Muscle of arm (tissue), 12 donors: Measurements from ENCODE around the gene AUTS2. TPM values are rescaled to one million over a fixed set of nuclear protein-coding genes. Genes with fewer than 3 reads are reported as not detected.
A peak's percentile ranks its signal among the peaks of the same experiment; 100 is the strongest.

Source experiments
- DNase-seq: peaks from one replicate; pipeline ENCODE4 v3.0.0-alpha.2; 2013
- polyA plus RNA-seq, 12 donors: library from polyadenylated mRNA; unstranded; fragments of 120-200 nt; gene quantifications; one replicate each; pipeline ENCODE4 v1.2.1, GENCODE V29; 2013; ENCODE audit not compliant: insufficient read length in 12 of 12

The AUTS2 gene
- polyA plus RNA-seq, 12 donors = 60.0 to 182 (median 86.6) TPM

DNA sequence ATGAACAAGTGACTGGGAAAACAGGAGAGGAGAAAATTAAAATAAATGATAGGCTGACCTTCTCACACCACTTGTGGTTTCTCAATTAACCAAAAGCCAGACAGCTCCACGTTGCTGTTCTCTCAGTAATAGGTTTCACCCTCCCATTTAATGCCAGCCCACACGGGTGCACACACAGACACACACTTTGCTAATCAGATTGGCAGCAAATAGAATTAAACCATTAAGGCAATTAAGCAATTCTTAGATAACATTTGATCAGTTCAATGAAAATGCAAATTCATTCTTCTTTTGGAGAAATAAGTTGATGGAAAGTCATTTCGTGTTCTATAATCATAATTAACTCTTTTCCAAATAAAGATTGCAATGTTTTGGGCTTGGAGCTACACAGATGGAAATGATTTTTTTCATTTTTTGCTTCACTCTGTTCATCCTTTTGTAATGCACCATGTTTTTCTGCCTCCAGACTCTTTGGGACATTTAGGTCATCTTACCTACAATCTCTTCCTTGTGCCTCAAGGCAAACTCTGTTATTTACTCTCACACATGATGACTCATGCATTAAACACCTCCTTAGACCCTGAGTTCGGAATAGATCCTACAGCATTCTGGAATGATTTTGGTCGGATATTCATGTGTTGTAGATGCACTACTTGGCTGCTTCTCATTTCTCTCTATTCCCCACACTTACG, 700.7 kb downstream of the AUTS2 start:
- no peak for DNase-seq

DNA sequence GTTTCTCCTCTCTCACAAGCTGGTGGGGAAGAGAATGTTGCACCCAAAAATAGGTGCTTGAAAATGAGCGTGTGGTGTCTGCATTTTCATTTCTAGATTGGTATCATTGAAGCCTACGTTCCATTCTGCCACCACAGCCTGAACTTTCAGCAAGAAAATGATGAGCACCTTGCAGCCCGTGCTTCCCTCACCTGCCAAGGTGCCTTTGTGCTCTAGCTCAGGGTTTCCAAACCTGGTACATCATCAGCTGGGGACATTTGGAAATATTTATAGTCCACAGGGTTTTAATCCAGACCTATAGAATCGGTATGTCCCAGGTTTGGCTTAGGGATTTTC, 701.2 kb downstream of the AUTS2 start:
- DNase-seq = no peak

DNA sequence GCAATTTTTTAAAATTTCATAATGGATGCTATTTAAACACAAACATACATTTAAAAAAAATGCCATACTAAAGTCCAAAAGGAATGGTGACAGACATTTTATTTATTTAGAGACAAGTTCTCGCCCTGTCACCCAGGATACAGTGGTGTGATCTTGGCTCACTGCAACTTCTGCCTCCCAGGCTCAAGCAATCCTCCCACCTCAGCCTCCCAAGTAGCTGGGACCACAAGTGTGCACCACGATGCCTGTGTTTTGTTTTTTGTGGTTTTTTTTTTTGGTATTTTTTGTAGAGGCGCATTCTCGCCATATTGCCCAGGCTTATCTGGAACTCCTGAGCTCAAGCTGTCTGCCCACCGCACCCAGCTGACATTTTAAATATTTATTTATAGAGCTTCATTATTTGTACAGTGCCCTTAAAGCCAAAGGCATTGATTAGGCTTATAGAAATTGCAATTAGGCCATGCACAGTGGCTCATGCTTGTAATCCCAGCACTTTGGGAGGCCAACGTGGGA, 703.5 kb downstream of the AUTS2 start:
- no peak for DNase-seq

DNA sequence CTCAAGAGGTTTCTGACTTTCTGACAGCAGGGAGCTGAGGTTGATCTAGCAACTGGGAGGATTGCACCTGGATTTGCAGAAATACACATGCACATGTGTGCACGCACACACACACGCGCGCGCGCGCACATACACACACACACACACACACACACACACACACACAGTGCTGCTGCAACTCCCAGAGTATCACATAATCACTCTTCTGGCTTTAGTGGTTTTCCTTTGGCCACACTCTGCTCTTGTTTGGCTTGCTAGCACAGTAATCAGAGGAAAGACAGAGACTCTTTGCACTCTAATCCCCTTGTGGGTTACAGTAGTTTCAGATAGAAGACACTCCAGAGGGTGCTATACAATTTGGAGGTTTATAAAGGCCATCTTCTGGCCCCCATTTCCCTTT, 705.0 kb downstream of the AUTS2 start:
- DNase-seq = no peak

DNA sequence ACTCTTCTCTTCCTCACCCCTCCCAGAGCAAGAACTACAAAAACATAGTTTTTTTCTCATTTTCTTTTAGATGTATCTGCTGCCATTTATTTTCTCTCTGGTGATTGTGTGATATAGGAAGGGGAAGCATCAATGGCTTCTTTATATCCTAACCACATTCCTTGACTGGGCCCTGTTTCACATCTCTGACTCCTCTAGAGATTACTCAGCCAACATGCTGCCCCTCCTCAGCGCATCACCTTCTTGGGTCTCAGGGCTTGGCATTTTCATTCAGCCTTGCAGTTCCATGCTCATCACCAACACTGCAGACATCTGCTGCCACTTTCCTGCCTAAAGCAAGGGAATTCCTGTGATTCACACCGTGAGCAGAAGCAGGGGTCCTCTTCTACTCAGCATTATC, 705.5 kb downstream of the AUTS2 start:
- no peak for DNase-seq

DNA sequence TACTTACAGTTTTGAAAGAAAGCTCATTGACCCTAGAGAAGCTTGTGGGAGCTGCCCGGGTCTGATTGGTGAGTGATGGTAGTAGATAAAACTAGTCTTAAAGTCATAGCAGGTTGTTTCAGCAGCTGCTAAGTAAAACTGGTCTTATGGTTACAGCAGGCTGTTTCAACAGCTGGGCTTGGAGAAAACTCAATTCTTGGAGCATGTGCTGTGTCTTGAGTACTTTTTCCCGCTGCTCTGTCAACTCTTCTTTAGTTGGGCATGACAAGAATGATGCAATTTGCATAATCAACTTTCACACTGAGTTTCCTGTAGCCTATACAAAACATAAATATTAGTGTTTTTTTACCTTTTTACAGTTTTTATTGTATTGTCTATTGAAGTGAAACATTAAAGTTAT, 707.9 kb downstream of the AUTS2 start:
- DNase-seq = no peak

DNA sequence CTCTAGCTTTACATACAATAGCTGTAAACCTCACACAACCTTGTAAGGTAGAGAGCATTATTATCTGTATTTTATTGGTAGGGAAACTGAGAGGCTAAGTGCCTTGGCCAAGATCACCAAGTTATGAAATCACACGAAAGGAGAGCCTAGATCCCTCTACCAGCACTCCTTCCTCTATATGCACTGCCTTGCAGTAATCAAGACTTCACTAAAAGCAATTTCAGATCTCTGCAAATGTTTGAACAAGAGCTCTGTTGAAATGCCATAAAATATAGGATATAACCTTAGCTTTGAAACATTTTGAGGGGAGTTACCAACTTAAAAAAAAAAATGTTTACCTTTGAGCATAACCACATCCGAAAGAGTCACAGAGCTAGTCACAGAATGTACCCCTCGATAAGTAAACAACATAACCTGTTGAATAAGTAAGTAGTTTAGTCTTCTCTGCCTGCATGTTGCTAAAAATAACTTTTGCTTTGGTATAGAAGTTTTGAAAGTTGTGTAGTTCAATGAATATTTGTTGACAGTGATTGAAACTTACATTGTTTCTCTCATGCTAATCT, 709.4 kb downstream of the AUTS2 start:
- DNase-seq = no peak

DNA sequence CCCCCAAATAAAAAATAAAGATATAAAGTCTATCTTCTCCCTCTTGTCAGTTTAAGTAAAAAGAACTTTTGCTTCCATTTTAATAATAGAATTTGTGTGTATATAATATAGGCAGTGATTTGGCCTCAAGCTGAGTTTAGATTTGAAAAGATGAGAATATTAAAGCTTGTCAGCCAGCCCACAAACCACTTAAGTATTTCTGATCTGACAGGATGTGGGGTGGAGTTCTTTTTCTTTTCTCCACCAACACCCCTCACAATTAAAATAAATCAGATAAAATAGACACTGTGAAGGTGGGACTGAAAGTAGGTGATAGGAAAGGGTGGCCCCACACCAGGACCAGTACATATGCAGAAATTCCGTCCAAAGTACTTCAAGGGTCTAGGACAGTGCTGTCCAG, 714.1 kb downstream of the AUTS2 start:
- no peak for DNase-seq

DNA sequence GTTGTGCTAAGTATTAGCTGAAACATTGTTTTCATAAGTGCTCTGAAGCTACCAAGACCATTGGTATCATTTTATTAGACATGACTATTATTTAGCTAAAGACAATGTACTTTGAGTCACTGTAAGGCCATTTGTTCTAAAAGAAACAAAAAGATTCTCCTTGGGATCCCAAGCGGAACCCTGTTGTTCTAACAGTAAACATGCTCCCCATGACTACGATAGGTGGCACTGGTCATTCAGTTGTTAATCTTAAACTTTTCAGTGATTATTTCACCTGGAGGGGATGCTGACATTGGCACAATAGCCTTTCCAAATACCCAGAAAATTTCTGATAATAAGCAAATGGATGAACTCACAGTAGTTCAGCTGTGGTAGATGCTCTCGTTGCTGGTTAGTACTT, 715.0 kb downstream of the AUTS2 start:
- no peak for DNase-seq

DNA sequence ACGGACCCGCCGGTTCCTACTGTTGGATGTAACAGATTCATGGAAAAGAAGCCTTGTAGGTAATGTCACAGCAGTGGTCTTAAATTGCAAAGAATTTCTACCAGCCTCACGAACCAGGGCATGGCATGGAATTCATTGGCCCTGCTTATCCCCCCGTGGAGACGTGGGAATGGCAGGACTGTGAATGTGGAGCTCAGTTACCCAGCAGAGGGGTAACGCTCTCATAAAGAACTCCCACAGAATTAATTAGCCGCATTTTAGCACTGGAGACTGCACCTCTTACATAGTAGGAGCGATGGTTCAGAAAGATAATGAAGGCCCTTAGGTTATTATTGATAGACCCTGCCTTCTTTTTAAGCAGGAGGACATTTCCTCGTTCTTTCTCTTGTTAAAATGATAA, 715.4 kb downstream of the AUTS2 start:
- no peak for DNase-seq

DNA sequence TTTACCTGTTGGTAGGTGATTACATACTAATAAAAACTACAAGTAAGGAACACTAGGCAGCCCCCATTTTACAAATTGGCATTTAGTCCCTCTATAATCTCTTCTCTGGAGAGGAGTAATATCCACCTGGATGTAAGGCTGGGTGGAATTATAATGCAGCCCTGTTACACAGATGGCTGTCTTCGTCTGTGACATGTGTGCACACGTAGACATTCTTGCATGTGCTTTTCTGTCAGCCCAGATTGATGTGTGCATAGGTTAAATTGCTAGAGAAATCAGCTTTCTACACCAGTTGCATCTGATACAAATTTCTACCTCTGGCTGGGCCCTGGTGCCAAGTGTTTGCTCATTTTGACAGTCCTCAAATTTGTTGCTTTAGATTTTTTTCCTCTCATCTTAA, 715.9 kb downstream of the AUTS2 start:
- DNase-seq = no peak

DNA sequence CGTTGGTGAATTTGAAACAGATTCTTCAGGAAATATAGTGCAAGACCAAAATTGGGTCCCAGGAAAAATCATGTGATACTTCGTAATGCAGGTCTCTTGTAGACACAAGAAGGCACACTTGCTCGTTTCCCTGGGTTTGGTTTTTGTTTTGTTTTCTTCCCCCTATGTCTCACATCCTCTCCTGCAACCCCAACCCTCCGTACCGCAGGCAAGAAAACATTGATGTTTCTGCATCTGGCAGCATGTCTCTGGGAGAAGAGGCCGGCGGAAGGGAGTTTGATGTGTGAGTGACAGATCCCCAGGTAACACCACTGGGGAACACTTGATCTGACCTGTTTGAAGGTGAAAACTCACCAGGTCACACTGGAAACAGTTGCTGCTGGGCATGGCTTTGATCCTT, 718.5 kb downstream of the AUTS2 start:
- no peak for DNase-seq

DNA sequence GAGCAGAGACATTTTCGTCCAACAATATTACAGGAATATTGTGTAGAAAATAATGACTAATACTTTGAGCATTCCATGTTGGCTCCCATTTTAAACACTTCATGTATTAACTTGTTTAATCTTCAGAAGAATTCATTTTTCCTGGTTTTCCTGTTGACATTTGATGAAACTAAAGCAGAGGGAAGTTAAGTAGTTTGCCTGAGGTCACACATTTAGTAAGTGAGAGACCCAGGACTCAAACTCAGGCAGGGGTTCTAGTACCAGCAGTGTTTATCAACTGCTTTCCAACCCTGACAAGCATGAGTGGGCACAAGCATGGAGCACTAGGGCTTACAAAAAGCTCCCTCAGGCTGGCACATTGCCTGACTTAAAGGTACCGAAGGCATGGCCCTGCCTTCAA, 719.1 kb downstream of the AUTS2 start:
- DNase-seq = no peak

DNA sequence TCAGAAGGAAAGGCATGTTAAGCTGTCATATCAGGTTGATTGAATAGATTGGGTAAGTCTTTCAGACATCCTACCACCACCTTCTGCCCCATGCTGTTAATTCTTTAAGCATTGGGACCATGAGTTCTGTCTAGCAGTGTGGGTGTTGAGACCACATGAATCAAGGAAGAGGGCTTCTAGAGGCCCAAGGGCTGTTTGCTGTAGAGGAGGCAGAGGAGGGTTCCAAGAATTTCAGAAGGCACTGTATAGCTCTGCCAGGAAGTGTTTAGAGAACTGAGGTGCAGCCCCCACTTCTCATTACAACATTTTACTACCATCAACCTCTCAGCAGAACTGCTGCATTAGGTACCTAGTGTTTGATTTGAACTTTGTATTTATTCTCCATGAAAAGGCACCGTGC, 720.2 kb downstream of the AUTS2 start:
- no peak for DNase-seq

DNA sequence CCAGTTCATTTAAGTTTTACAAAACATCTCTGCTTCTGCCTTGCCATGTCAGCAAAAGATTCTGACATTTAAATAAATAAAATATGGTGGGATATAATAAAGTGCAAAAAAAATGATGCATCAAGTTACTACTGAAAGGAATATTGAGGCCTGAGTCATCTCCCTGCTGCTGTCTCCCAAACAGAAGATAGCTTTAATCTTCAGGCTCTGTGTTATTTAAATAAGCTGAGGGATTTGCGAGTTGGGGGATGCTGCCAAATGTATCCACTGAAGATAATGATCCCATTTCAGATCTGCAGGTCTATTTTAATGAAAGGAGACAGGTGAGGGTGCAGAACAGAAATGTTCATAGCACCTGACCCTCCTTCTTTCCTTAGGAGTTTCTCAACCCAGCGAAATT, 720.8 kb downstream of the AUTS2 start:
- no peak for DNase-seq

DNA sequence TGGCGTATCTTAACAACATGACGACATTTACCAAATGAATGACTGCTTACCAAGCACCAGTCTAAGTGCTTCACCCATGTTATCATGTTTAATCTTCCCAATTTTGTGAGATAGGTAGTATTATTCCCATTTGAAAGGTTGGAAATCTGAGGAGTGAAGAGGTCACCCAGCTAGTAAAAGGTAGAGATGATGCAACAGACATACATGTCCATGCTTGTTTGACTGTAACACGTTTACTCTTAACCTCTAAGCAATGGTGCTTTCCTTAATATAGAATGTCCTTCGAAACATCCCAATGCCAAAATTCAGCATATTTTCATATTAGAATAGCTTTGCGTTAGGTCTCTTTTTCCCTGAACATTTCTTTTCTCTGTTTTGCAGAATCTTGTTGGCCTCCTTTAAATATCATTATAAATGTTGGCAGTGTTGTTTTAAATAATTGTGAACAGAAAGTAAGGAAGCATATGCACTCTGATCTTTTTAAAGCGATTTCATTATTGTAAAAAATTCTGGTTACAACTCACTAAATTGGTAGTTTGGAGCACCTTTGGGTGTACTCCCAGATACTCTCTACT, 722.8 kb downstream of the AUTS2 start:
- no peak for DNase-seq

DNA sequence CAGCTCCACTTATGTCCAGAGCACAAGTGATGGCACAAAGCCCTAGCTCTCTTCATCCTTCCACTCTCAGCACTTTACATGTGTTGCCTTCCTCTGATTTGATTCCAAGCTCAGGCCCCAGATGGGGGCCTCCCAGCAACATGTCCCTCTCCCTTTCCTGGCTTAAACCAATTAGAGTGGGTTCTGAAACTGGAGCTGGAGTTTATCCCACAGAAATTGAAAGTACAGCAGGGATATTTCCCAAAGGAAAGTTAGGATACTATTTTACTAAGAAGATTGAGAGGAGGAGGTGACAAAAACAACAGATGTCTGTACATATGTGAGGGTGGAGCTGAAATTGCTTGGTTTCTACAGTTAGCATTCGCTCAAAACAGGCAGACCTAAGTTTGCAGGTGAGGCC, 724.6 kb downstream of the AUTS2 start:
- peak; percentile 28 for DNase-seq

DNA sequence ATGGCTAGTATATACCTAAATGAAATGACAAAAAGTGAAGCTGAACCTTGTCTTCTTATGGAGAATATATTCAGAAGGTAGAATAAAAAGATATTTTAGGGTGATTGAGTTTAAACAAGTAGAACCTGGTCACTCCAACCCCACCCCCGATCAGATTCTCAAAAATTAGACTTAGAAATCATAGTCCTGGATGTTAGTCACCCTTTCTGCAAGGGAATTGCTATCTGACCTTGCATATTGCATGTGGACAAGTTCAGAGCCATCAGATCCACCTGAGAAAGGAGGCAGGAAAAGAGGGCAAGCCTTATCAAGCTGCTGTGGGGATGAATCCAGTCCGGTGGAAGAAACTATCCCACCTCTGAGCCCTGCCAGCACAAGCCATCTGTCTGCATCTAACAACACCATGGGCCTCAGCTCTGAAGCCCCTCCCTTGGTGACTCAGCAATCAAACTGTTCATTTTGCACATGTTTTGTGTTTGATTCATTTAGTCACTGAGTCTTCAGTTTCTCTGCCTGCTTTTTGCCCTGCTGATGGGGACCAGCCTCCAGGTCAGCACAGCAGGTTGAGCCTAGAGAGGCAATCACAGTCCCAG, 727.3 kb downstream of the AUTS2 start:
- DNase-seq = no peak

DNA sequence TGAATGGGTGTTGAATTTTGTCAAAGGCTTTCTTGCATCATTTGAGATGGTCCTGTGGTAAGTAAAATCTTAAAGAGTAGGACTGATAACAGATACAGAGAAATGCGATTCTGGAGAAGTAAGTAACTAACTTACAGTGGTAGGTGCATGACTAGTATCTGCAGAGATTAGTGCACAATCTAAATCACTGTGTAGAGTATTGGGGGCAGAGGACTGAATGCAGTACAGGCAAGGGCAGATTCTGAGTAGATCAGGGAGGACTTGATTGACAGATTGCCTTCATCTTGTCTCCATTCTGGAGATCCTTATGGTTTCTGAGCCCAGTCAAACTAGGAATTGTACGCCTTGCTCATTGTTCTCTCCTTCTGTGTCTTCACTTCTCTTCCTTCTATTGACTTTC, 736.0 kb downstream of the AUTS2 start:
- no peak for DNase-seq

DNA sequence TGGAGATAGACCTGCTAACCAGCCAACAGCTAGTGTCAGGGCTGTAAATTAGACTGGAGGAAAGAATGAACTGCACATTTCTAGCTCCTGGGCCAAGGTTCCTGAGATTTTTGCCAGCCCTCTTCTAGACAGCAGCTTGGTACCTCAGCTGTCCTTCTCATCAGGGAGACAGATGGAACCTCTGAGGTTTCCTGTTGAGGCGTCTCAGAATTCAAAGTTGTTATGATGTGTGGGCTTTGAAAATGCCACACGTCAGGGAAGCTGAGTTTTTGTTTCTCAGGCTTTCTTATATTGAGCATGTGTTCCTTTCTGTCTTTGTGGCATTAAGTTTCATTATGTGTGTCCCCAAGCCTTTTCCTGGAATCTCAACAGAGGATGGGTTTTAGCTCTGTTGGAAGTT, 736.6 kb downstream of the AUTS2 start:
- DNase-seq = no peak

DNA sequence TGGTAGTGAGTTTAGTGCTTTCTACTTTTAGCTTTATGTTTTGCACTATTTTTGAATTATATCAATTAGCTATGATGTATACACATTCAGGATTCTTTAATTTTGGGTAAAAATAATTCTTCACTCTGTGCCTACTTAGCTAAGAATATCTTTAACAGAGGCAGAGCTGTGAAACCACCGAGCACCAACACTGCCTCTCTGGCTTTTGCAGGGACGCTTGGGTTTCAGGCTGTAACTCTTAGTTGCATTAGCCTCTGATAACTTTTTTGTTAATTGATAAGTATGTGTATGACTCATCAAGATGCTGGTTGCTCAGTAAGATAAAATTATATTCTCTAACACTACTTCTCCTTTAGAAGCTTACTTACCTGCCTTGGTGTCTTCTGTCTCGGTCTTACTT, 738.3 kb downstream of the AUTS2 start:
- no peak for DNase-seq

DNA sequence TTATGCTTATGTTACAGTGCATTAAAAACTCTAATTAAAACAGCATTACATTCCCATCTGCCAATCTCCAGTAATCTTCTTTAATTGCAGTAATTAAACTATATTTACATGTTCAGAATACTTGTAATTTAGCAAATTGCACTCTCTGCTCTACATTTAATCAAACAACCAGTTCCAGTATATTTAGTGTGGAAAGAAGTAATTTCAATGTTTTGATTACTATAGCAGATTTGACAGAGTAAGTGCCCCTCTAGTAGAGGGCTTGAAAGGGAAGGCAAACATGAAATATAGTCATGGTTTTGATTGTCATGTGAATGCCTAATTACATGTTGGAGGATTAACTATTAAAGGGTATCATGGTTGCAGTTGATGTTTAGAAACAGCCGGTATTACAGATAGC, 739.7 kb downstream of the AUTS2 start:
- no peak for DNase-seq

DNA sequence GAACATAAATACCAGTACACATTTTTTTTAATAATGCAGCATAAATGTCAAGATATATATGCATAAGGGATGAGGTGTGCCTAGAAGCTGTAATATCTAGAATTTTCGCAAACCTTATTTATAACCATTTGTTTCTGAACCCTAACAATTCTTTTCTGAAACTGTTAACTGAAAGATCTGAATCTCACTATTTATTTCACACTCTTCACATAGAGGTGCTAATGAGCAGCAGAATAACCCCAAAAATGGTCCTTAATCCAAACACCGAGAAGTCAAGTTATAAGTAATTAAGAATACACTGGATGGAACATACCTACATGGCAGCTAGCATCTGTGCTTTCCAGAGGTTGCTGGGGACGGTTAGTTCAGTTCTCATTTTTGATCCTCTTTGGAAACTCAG, 742.0 kb downstream of the AUTS2 start:
- no peak for DNase-seq
